OCI-LY3 (cell line): ENCODE measurements around the gene ANAPC13.

Experiments
- H2AFZ ChIP-seq: fragments of 200-600, 300-600 bp; shearing (Covaris generic); 2 replicates; pipeline ENCODE4 v1.6.0; 2014; ENCODE audit warnings: antibody characterized with exemption, low read depth, low read length
- H3K27ac ChIP-seq: fragments of 200-600, 300-600 bp; sonication (generic); 2 replicates; pipeline ENCODE4 v1.5.1; 2014; ENCODE audit warnings: mild to moderate bottlenecking, low read length, moderate library complexity, mixed read lengths
- H3K27me3 ChIP-seq: fragments of 200-600, 300-600 bp; sonication (generic); 2 replicates; pipeline ENCODE4 v1.6.1; 2014; ENCODE audit warnings: low read depth, low read length, mixed read lengths
- H3K36me3 ChIP-seq: fragments of 200-600, 300-600 bp; sonication (generic); replicated peaks from 2 replicates; pipeline ENCODE3; 2014; ENCODE audit warnings: low read depth, low read length, mixed read lengths
- H3K4me1 ChIP-seq: fragments of 300-600, 200-600 bp; sonication (generic); 2 replicates; pipeline ENCODE4 v1.6.1; 2014; ENCODE audit warnings: low read length, mixed read lengths
- H3K4me2 ChIP-seq: fragments of 200-600, 300-600 bp; sonication (generic); 2 replicates; pipeline ENCODE4 v1.6.1; 2014; ENCODE audit warnings: low read length, mixed read lengths
- H3K4me3 ChIP-seq: fragments of 300-600, 200-600 bp; sonication (generic); 2 replicates; pipeline ENCODE4 v1.5.1; 2014; ENCODE audit warnings: antibody characterized with exemption, mild to moderate bottlenecking, low read length, moderate library complexity
- H3K79me2 ChIP-seq: fragments of 300-600, 200-600 bp; shearing (Covaris generic); 2 replicates; pipeline ENCODE4 v1.6.1; 2014; ENCODE audit warnings: mild to moderate bottlenecking, low read length, mixed read lengths
- H3K9ac ChIP-seq: fragments of 300-600, 200-600 bp; shearing (Covaris generic); 2 replicates; pipeline ENCODE4 v1.6.0; 2014; ENCODE audit warnings: mild to moderate bottlenecking, low read length, moderate library complexity
- H3K9me3 ChIP-seq: fragments of 200-600, 300-600 bp; shearing (Covaris generic); 2 replicates; pipeline ENCODE4 v1.6.1; 2014; ENCODE audit warnings: low read length, mixed read lengths; ENCODE audit not compliant: insufficient read depth
- H4K20me1 ChIP-seq: fragments of 200-600, 300-600 bp; sonication (generic); 2 replicates; pipeline ENCODE4 v1.6.1; 2016; ENCODE audit warnings: low read length, mixed read lengths; ENCODE audit not compliant: insufficient read depth
- CTCF ChIP-seq: fragments of 200-600, 300-600 bp; sonication (generic); IDR thresholded peaks from 2 replicates; pipeline ENCODE4 v1.5.1; 2014; ENCODE audit warnings: antibody characterized with exemption, low read length, low read depth
- EZH2phosphoT487 ChIP-seq: fragments of 200-600 bp; shearing (Covaris generic); IDR thresholded peaks from 2 replicates; pipeline ENCODE4 v1.6.1; 2018; ENCODE audit warnings: antibody characterized with exemption, mixed run types, low read depth

Gene ANAPC13

GRCh38 chr3:134505485-134505884 is 19.7 kb upstream of the ANAPC13 start:
- TF ChIP-seq EZH2phosphoT487 (no peak), CTCF (no peak)
- peaks cover 56% of the 10 kb centered on the region for H3K36me3 ChIP-seq
- H3K27ac ChIP-seq = no peak overlapping the region
- H3K79me2 ChIP-seq = peaks cover 56% of the 10 kb centered on the region
- no peaks in the 10 kb centered on the region for H3K4me1 ChIP-seq
- H2AFZ ChIP-seq = no peak overlapping the region
- H4K20me1 ChIP-seq = peaks cover 4% of the 10 kb centered on the region; the same call in 1 of the 2 replicates
- no peaks in the 10 kb centered on the region for H3K9me3 ChIP-seq
- H3K4me3 ChIP-seq = no peak overlapping the region
- no peak overlapping the region for H3K4me2 ChIP-seq
- H3K27me3 ChIP-seq = no peaks in the 10 kb centered on the region
- no peak overlapping the region for H3K9ac ChIP-seq

GRCh38 chr3:134504132-134504531 is 18.3 kb upstream of the ANAPC13 start:
- H3K36me3 ChIP-seq = peaks cover 50% of the 10 kb centered on the region
- no peak overlapping the region for H3K27ac ChIP-seq
- no peaks in the 10 kb centered on the region for H3K9me3 ChIP-seq
- H3K79me2 ChIP-seq = peaks cover 67% of the 10 kb centered on the region
- H3K27me3 ChIP-seq = no peaks in the 10 kb centered on the region
- H3K4me3 ChIP-seq = no peak overlapping the region
- H3K9ac ChIP-seq = no peak overlapping the region
- TF ChIP-seq CTCF (no peak), EZH2phosphoT487 (no peak)
- H2AFZ ChIP-seq = no peak overlapping the region
- peaks cover 4% of the 10 kb centered on the region; the same call in 1 of the 2 replicates for H4K20me1 ChIP-seq
- no peak overlapping the region for H3K4me2 ChIP-seq
- no peaks in the 10 kb centered on the region for H3K4me1 ChIP-seq

GRCh38 chr3:134503266-134503665 is 17.5 kb upstream of the ANAPC13 start:
- Histone ChIP-seq H3K36me3 (peaks cover 43% of the 10 kb centered on the region), H2AFZ (no peak overlapping the region), H3K79me2 (peaks cover 76% of the 10 kb centered on the region), H4K20me1 (peaks cover 8% of the 10 kb centered on the region; the same call in 1 of the 2 replicates), H3K4me1 (no peaks in the 10 kb centered on the region), H3K27me3 (no peaks in the 10 kb centered on the region), H3K4me2 (no peak overlapping the region), H3K9ac (no peak overlapping the region), H3K4me3 (no peak overlapping the region), H3K27ac (no peak overlapping the region), H3K9me3 (no peaks in the 10 kb centered on the region)
- no peak for TF ChIP-seq CTCF
- TF ChIP-seq EZH2phosphoT487 = no peak

GRCh38 chr3:134496471-134497071 is 10.8 kb upstream of the ANAPC13 start:
- H3K9me3 ChIP-seq = no peaks in the 10 kb centered on the region
- peaks cover 30% of the 10 kb centered on the region; the same call in 1 of the 2 replicates for H4K20me1 ChIP-seq
- no peak overlapping the region for H3K4me2 ChIP-seq
- TF ChIP-seq CTCF (no peak), EZH2phosphoT487 (no peak)
- peaks cover 74% of the 10 kb centered on the region for H3K79me2 ChIP-seq
- H3K4me1 ChIP-seq = peaks cover 7% of the 10 kb centered on the region
- no peak overlapping the region for H3K9ac ChIP-seq
- H3K27me3 ChIP-seq = no peaks in the 10 kb centered on the region
- no peak overlapping the region for H3K4me3 ChIP-seq
- H3K36me3 ChIP-seq = peaks cover 24% of the 10 kb centered on the region
- H2AFZ ChIP-seq = no peak overlapping the region
- no peak overlapping the region for H3K27ac ChIP-seq
